GM10847 (cell line): ENCODE measurements around the gene GSTM5.

Source experiments
- POLR2A ChIP-seq: IDR thresholded peaks from 2 replicates; pipeline ENCODE4 v1.6.1; 2011; ENCODE audit not compliant: insufficient read length; ENCODE audit errors: extremely low read depth

Gene GSTM5

GRCh38 chr1:109713636-109714035 is 1.6 kb downstream of the GSTM5 start:
- TF ChIP-seq POLR2A = no peak

GRCh38 chr1:109714661-109715372 is 2.8 kb downstream of the GSTM5 start:
- no peak for TF ChIP-seq POLR2A

DNA sequence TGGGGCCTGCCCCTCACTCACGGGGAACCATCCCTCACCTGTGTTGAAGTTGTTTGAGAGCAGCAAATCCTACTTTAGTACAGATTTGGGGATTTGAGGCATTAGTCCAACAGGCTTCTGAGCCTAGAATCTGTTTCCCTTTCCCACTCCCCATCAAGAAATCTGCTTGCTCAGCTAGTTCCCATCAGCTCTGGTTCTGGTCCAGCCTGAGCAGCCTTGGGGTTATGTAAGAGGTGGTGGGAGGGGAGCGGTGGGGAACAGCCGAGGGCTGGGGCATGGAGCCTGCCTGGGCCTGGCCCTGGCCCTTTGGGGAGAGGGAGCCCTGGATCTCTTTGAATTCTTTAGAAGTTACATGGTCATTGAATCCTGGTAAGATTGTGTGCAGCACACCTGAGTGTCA is 4.1 kb downstream of the GSTM5 start:
- TF ChIP-seq POLR2A = no peak

- no peak for TF ChIP-seq POLR2A
Measured at GRCh38 chr1:109716570-109717090, 4.6 kb downstream of the GSTM5 start.

- TF ChIP-seq POLR2A = no peak
Measured at GRCh38 chr1:109717729-109718128, 5.7 kb downstream of the GSTM5 start.

GRCh38 chr1:109718495-109718894 is 6.4 kb downstream of the GSTM5 start:
- no peak for TF ChIP-seq POLR2A

DNA sequence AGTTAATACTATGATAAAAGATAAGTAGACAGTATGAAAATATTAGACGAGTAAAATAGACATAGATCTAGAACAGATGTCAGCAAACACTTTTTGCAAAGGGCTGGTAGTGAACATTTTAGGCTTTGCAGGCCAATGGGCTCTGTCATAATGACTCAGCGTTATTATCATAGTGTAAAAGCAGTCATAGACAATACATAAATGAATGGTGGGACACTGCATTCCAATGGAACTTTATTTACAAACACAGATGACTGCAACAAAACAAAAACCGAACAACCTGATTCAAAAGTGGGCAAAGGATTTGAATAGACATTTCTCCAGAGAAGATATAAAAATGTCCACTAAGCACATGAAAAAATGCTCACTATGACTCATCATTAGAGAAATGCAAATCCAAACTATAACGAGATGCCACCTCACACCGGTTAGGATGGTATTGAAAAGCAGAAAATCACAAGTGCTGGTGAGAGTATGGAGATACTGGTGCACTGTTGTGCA is 7.3 kb downstream of the GSTM5 start:
- no peak for TF ChIP-seq POLR2A

- TF ChIP-seq POLR2A = no peak
Measured at GRCh38 chr1:109721042-109721441, 9.0 kb downstream of the GSTM5 start.

DNA sequence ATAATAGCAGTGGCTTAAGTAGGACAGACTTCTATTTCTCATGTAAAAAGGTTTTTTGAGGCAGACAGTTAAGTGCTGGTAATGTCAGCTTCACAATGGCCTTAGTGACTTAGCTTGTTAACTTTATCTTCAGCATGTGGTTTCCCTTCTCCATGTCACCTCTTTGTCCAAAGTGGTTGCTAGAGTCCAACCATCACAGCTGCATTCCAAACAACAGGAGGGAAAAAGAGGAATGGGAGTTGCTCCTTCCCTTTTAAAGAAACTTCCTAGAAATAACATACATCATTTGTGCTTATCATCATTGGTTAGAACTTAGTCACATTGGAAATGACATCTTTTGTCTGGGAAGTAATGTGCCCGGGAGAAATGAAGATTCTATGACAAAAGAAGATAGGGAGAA is 9.9 kb downstream of the GSTM5 start:
- no peak for TF ChIP-seq POLR2A

- no peak for TF ChIP-seq POLR2A
Measured at GRCh38 chr1:109722908-109723691, 11.0 kb downstream of the GSTM5 start.

DNA sequence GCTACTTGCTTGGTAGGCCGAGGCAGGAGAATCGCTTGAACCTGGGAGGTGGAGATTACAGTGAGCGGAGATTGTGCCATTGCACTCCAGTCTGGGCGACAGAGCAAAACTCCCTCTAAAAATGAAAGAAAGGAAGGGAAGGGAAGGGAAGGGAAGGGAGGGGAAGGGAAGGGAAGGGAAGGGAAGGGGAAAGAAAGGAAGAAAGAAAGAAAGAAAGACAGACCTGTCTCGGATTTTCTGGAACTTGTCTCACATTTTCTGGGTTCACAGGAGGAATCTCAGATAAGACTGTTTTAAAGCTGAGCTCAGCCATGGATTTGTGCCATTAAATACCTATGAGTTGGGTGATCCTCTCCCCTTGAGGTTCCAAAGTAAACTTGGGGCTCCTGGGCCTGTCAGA is 12.9 kb downstream of the GSTM5 start:
- no peak for TF ChIP-seq POLR2A

GRCh38 chr1:109725510-109725909 is 13.5 kb downstream of the GSTM5 start:
- TF ChIP-seq POLR2A = no peak

DNA sequence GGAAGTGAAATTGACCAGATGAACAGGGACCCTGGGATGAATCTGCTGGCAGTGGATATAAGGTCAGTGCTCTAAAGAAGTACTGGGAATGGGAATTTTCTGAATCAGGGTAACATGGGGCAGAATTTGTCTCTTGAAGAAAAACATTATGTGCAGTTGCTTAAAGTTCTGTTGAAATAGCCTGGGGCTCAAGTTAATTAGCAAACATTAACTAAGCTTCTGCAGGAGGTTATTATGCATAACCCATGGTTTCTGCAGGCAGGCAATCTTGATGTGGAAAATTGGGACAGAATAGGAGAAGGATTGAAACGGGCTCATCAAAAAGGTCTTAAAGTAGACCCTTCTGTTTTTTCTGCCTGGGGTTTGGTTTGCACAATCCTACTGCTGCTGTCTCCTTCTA is 14.0 kb downstream of the GSTM5 start:
- no peak for TF ChIP-seq POLR2A

DNA sequence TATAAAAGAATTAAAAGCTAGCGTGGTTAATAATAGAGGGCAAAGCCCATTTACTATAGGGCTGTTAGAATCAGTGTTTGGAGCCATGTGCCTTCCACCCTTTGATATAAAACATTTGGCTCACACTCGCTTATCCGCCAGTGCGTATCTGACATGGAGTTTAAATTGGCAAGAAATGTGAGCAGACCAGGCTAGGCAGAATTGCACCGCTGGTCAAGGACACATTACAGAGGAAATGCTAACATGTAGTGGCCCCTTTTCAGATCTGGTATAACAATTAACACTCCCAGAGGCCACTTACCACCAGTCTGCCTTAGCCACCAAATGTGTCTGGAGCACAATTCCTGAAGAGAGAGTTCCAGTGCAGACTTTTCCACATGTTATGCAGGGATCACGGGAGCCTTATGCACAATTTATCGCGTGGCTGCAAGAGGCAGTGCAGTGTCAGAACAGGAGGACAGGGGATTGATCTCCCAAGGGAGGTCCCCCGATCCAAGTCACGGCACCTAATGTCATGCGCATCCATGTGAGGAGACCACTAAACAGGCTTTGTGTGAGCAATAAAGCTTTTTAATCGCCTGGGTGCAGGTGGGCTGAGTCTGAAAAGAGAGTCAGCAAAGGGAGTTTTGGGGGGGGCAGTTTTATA is 14.8 kb downstream of the GSTM5 start:
- no peak for TF ChIP-seq POLR2A

GRCh38 chr1:109728870-109729269 is 16.8 kb downstream of the GSTM5 start:
- no peak for TF ChIP-seq POLR2A

DNA sequence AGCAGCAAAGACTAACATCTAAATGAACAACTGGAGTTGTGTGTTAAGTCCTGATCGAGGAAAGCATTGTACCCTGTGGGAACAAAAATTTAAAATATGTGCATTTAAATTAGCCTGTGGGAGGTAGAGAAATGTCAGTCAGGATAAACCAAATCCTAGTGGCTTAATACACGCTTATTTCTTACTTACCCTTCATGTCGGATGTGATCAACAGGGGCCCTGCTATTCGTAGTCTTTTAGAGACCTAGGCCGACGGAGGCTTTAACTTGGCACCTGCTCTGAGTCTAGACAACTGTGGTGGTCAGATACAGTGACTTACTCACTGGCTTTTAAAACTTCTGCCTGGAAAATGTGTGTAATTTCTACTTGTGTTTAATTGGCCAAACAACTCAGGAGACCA is 18.6 kb downstream of the GSTM5 start:
- TF ChIP-seq POLR2A = no peak
